Thyroid gland (tissue), 4 donors: Measurements from ENCODE around the gene CHRNE. TPM values are rescaled to one million over a fixed set of nuclear protein-coding genes. Genes with fewer than 3 reads are reported as not detected.

Experiments
- DNase-seq, 2 donors: peaks; one replicate each; pipeline ENCODE4 v3.0.0-alpha.2; 2019
- H3K27ac ChIP-seq, 3 donors: fragments of 200-600 bp; sonication (generic); 1 replicate in 2 of 3; 2 replicates in 1 of 3; pipeline ENCODE4 v1.5.1; 2016 to 2019; ENCODE audit warnings: mild to moderate bottlenecking in 1 of 3, moderate library complexity in 1 of 3
- H3K27me3 ChIP-seq: fragments of 200-600 bp; sonication (generic); one replicate; pipeline ENCODE4 v1.5.1; 2019
- H3K36me3 ChIP-seq, 2 donors: fragments of 200-600 bp; sonication (generic); one replicate each; pipeline ENCODE4 v1.5.1; 2016 to 2019
- H3K4me1 ChIP-seq, 2 donors: fragments of 200-600 bp; sonication (generic); one replicate each; pipeline ENCODE4 v1.5.1; 2017 to 2019
- H3K4me3 ChIP-seq, 3 donors: fragments of 200-600 bp; sonication (generic); replicated peaks in 1 of 3; 1 replicate in 2 of 3; 2 replicates in 1 of 3; pipeline ENCODE4 v1.5.1; 2016; ENCODE audit warnings: mild to moderate bottlenecking in 1 of 3
- H3K9me3 ChIP-seq: fragments of 200-600 bp; sonication (generic); one replicate; pipeline ENCODE4 v1.5.1; 2017
- POLR2A ChIP-seq, 2 donors: fragments of 450-650 bp; IDR thresholded peaks; one replicate each; pipeline ENCODE4 v1.6.1; 2017; ENCODE audit warnings: antibody characterized with exemption in 2 of 2, mild to moderate bottlenecking in 2 of 2, moderate library complexity in 1 of 2
- WGBS, 2 donors: methylation state at CpG; one replicate each; pipeline ENCODE4 v1.1.5; 2017; 5-methylcytosine and 5-hydroxymethylcytosine counted together
- intact Hi-C: fragments of 100-400 bp; cut with DNase I; formaldehyde crosslinking; loops from one replicate; pipeline ENCODE4 v1.15.1; 2023
- total RNA-seq, 4 donors: library from RNA; depleted of rRNA; stranded (reverse); fragments of >200 nt; gene quantifications; one replicate each; pipeline ENCODE4 v1.2.3, GENCODE V29; 2016
- TF ChIP-seq, protein P1 (sequence below), 6 experiments: fragments of 200-600 bp in 3 of 6; fragments of 450-650 bp in 3 of 6; sonication (generic) in 3 of 6; IDR thresholded peaks; one replicate each; pipeline ENCODE4 v1.5.1; 2016 to 2019; ENCODE audit warnings: antibody characterized with exemption in 6 of 6, mild to moderate bottlenecking in 2 of 6, inconsistent platforms in 1 of 6, moderate library complexity in 1 of 6

CHRNE gene
- total RNA-seq, 4 donors from 2014 or later = 0.29 to 0.83 (median 0.49) TPM

DNA sequence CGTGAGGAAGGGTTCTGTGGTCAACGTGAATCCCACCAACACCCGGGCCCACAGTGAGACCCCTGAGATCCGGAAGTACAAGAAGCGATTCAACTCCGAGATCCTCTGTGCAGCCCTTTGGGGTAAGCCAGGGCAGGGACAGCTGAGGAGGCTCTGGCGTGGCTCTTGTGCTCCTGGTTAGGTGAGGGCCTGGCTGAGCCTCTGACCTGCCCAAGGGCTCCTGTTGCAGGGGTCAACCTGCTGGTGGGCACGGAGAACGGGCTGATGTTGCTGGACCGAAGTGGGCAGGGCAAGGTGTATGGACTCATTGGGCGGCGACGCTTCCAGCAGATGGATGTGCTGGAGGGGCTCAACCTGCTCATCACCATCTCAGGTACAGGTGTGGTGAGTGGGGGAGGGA, 7.8 kb downstream of the CHRNE start:
- WGBS, 2 donors = 96 to 97% methylated on average over 10 to 13 of the region's 13 CpGs
- intact Hi-C loops = no loop called here
- no peak overlapping the region for H3K27ac ChIP-seq

DNA sequence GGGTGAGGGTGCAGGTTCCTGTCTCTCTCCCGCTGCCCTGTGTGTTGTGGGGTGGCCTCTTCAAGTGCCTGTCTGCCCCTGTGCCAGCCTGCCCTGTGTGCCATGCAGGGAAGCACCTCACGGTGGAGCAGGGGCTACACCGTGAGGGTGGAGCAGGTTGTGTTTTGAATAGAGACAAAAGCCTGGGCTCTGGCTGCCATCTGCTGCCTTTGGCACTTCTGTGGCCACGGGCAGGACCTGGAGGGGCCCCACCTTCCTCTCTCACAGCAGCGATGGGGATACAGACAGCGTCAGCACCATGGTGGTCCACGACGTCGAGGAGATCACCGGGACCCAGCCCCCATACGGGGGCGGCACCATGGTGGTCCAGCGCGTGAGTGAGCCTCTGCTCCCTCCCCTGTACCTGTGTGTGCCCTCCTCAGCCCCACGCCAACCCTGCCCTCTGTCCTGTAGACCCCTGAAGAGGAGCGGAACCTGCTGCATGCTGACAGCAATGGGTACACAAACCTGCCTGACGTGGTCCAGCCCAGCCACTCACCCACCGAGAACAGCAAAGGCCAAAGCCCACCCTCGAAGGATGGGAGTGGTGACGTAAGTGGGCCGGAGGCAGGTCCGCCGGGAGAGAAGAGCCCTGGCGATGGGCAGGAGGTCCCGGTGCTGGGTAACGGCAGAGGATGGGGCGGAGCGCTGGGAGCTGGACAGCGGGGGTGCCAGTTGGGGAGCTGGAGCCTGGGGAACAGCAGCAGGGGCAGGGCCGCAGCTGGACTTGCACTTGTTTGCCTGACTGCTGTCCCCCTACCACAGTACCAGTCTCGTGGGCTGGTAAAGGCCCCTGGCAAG, 9.0 kb downstream of the CHRNE start:
- Histone ChIP-seq H3K4me1 (peaks cover 0 to 3% of the 10 kb centered on the region in 2 donors), H3K36me3 (peaks cover 55 to 63% of the 10 kb centered on the region in 2 donors), H3K9me3 (no peaks in the 10 kb centered on the region), H3K4me3 (no peak overlapping the region), H3K27me3 (no peaks in the 10 kb centered on the region), H3K27ac (no peak overlapping the region)
- 91 to 94% methylated on average over 19 to 31 of the region's 31 CpGs for WGBS, 2 donors
- TF ChIP-seq, protein P1, sequence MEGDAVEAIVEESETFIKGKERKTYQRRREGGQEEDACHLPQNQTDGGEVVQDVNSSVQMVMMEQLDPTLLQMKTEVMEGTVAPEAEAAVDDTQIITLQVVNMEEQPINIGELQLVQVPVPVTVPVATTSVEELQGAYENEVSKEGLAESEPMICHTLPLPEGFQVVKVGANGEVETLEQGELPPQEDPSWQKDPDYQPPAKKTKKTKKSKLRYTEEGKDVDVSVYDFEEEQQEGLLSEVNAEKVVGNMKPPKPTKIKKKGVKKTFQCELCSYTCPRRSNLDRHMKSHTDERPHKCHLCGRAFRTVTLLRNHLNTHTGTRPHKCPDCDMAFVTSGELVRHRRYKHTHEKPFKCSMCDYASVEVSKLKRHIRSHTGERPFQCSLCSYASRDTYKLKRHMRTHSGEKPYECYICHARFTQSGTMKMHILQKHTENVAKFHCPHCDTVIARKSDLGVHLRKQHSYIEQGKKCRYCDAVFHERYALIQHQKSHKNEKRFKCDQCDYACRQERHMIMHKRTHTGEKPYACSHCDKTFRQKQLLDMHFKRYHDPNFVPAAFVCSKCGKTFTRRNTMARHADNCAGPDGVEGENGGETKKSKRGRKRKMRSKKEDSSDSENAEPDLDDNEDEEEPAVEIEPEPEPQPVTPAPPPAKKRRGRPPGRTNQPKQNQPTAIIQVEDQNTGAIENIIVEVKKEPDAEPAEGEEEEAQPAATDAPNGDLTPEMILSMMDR (IDR thresholded peaks at IDR 0.05) = no peak
- TF ChIP-seq POLR2A (IDR thresholded peaks at IDR 0.05) = no peak
- intact Hi-C loops = no loop called here
- DNase-seq = no peak

More for the DNA sequence above, 7.8 kb downstream of the CHRNE start:
- no peak overlapping the region for H3K4me3 ChIP-seq
- TF ChIP-seq POLR2A (IDR thresholded peaks at IDR 0.05) = no peak
- TF ChIP-seq, protein P1 (IDR thresholded peaks at IDR 0.05) = no peak
- H3K36me3 ChIP-seq = peaks cover 53 to 60% of the 10 kb centered on the region in 2 donors
- peaks cover 0 to 13% of the 10 kb centered on the region in 2 donors for H3K4me1 ChIP-seq
- H3K27me3 ChIP-seq = peaks cover 6% of the 10 kb centered on the region
- no peak for DNase-seq
- no peaks in the 10 kb centered on the region for H3K9me3 ChIP-seq

DNA sequence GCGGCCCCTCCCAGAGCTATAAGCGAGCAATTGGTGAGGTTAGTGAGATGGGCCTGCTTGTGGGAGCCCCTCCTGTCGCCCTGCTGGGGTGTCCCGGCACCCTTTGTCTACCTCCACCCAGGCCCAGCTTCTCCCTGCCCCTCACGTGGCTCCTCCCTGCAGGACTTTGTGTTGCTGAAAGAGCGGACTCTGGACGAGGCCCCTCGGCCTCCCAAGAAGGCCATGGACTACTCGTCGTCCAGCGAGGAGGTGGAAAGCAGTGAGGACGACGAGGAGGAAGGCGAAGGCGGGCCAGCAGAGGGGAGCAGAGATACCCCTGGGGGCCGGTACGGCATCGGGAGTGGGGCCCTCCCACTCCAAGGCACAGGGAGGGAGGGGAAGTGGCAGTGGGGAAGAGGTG, 9.6 kb downstream of the CHRNE start:
- H3K4me3 ChIP-seq = no peak overlapping the region
- peaks cover 56 to 63% of the 10 kb centered on the region in 2 donors for H3K36me3 ChIP-seq
- no peak for DNase-seq
- intact Hi-C loops = no loop called here
- no peaks in the 10 kb centered on the region for H3K9me3 ChIP-seq
- TF ChIP-seq, protein P1 (IDR thresholded peaks at IDR 0.05) = no peak
- no peak for TF ChIP-seq POLR2A (IDR thresholded peaks at IDR 0.05)
- no peaks in the 10 kb centered on the region for H3K4me1 ChIP-seq
- WGBS, 2 donors = 87 to 92% methylated on average over 18 of the region's 18 CpGs
- H3K27ac ChIP-seq = no peak overlapping the region
- no peaks in the 10 kb centered on the region for H3K27me3 ChIP-seq

DNA sequence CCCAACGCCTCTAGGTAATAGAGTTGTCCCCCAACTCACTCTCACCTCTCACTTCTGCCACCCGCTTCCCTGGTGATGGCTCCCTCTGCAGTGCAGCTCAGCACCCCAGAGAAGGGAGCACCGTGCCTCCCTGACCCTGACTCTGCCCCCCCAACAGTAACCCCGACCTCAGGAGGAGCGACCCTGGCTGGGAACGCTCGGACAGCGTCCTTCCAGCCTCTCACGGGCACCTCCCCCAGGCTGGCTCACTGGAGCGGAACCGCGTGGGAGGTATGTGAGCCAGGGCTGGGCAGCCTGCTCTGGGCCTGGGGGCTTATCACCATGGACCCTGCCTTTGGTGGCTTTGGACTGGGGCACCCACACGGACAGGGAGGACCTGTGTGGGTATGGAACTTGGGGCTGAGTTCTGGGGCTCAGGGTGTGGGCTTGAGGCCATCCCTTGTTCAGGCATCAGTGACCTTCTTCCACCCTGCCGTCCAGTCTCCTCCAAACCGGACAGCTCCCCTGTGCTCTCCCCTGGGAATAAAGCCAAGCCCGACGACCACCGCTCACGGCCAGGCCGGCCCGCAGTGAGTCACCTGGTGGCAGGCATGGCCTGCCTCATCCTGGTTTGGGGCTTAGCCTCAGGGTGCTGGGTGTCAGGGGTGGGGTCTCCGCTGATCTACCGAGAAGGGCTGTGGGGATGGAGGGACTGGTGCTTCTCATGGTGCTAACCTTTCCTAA, 10.2 kb downstream of the CHRNE start:
- H3K9me3 ChIP-seq = no peaks in the 10 kb centered on the region
- no peaks in the 10 kb centered on the region for H3K27me3 ChIP-seq
- H3K27ac ChIP-seq = no peak overlapping the region
- no peak for DNase-seq
- H3K36me3 ChIP-seq = peaks cover 62 to 64% of the 10 kb centered on the region in 2 donors
- no peak for TF ChIP-seq POLR2A (IDR thresholded peaks at IDR 0.05)
- TF ChIP-seq, protein P1 (IDR thresholded peaks at IDR 0.05) = no peak
- intact Hi-C loops = no loop called here
- H3K4me1 ChIP-seq = no peaks in the 10 kb centered on the region
- WGBS, 2 donors = 83 to 84% methylated on average over 18 to 23 of the region's 23 CpGs
- no peak overlapping the region for H3K4me3 ChIP-seq
